GM10266 (cell line): ENCODE results near the gene GALNTL6.

Experiments
- DNase-seq: peaks from one replicate; pipeline ENCODE4 v3.0.0; 2012; ENCODE audit errors: extremely low spot score
- TF ChIP-seq, protein P1 (sequence below): IDR thresholded peaks from 2 replicates; pipeline ENCODE4 v1.5.1; 2012; ENCODE audit warnings: mild to moderate bottlenecking, low read depth; ENCODE audit not compliant: control insufficient read depth, insufficient read depth; ENCODE audit errors: missing control alignments

The GALNTL6 gene

DNA sequence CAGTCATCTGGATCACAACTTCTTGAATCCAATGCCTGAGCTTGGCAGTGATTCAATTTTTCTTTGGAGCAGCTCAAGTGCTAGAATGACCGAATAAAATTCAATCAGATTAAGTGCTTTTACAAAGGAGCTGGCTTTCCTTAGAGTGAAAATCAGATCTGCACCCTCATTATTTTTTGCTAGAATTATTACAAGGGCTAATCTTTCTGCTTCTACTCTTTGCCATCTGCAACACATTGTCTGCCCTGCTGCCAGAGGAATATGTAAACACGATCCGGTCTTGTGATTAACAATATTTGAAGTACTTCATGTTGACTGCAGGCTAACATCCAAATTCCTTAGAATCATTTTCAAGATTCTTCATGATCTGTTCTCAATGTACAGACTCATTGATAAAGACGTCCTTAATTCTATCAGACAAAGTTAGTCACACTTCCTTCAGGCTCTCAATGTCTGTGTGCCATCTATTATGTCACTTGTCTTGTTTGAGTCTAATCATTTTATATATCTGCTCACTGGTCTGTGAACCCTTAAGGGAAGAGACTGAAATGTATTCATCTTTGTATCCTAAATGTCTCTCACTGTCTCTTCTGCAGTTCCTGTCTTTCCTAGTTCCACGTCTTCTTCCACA, 531.2 kb downstream of the GALNTL6 start:
- DNase-seq: no peak
- TF ChIP-seq, protein P1, sequence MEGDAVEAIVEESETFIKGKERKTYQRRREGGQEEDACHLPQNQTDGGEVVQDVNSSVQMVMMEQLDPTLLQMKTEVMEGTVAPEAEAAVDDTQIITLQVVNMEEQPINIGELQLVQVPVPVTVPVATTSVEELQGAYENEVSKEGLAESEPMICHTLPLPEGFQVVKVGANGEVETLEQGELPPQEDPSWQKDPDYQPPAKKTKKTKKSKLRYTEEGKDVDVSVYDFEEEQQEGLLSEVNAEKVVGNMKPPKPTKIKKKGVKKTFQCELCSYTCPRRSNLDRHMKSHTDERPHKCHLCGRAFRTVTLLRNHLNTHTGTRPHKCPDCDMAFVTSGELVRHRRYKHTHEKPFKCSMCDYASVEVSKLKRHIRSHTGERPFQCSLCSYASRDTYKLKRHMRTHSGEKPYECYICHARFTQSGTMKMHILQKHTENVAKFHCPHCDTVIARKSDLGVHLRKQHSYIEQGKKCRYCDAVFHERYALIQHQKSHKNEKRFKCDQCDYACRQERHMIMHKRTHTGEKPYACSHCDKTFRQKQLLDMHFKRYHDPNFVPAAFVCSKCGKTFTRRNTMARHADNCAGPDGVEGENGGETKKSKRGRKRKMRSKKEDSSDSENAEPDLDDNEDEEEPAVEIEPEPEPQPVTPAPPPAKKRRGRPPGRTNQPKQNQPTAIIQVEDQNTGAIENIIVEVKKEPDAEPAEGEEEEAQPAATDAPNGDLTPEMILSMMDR: no peak

DNA sequence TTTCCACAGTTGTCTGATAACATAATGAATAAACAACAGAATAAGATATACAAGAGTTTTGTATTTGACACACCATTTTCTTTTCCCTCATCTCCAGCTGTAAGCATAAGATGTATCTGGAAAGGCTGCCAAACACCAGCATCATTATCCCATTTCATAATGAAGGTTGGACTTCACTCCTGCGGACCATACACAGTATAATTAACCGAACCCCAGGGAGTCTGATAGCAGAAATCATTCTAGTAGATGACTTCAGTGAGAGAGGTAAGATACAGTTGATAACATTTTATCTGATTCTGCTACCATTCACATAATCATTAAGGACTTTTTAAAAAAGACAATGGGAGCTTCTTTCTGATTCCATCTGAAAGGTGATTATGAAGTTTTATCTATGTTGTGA, 535.2 kb downstream of the GALNTL6 start:
- no peak for DNase-seq
- TF ChIP-seq, protein P1: no peak

DNA sequence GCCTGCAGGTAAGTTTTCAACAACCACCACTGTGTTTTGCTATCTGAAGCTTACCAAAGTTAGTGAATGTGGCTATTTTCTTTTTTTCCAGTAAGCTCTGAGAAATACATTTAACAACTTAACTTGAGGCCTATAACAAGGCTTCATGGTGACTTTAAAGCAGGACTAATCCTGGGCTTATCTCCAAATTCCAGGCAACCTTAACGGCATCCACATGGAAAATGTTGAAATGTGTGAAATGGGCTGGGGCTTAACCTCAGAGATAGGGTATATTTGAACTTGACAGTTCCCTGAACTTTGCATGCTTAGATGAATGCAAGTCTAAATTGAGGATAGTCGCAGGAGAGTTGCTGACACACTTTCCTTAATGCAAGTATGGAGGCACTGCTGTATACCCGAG, 539.2 kb downstream of the GALNTL6 start:
- no peak for DNase-seq
- TF ChIP-seq, protein P1: no peak

DNA sequence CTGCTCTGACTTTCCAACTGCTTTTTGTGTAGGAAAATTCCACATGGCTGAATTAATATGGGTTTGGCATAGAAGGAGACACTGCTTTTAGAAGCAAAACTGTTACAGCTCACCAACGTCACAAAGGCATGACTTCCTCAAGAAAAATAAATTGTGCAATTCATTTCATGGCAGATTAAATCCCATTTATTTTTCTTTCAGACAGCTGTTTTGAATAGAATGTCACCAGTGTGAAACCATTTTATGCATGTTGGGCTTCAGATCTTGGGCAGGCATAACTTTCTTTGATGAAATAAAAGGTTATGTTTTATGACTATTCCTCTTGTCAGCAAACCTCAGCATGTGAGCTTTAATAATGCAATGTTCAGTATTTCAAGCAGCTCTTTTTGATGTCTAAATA, 542.8 kb downstream of the GALNTL6 start:
- TF ChIP-seq, protein P1: no peak
- DNase-seq: no peak

DNA sequence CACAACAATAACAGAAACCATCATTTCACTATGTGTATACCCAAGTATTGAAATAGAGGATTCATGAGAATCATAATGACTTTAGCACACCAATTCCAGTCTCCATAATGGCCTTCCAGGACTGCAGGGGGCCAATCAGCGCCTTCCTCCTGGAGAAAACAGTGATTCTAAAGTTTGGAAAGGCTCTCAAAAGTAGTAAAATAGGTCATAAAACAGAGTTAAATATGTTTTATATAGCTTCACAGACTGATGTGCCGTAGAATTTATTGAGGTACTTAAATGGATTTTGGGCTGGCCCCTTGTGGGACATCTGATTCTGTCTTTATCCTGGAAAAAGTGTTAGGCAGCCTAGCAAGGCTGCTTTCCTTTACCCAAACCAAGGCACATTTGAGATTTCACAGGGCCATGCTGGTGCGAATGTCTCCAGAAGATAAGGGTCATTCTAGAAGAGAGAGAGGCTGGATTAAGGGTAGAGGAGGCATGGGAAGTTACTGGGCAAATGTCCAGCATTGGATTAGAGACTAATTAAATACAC, 543.9 kb downstream of the GALNTL6 start:
- no peak for DNase-seq
- TF ChIP-seq, protein P1: no peak

DNA sequence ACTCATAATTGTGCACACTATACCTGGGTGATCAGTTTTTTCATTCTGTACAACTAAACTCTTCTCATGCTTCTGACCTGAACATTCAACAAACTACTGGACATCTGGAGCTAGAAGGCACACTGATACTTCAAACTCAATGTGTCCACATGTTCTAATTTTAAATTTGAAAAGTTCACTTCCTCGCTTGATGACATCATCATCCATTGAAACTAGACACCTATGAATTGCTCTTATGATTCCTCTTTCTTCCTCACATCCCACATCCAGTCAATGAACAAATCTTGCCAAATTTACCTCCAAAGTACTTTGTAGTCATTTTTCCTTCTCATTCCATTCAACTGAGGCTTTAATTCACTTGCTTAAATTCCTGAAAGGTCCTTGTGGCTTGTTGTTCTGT, 549.4 kb downstream of the GALNTL6 start:
- no peak for DNase-seq
- TF ChIP-seq, protein P1: no peak

DNA sequence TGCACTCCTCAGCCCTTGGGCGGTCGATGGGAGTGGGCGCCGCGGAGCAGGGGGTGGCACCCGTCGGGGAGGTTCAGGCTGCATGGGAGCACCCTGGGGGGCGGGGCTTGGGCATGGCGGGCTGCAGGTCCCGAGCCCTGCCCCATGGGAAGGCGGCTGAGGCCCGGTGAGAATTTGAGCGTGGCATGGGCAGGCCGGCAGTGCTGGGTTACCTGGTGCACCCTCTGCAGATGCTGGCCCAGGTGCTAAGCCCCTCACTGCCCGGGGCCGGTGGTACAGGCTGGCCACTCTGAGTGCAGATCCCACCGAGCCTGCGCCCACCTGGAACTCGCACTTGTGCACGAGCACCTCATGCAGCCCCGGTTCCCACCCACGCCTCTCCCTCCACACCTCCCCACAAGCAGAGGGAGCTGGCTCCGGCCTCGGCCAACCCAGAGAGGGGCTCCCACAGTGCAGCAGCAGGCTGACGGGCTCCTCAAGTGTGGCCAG, 556.3 kb downstream of the GALNTL6 start:
- TF ChIP-seq, protein P1: no peak
- no peak for DNase-seq
